Liver (tissue), 9 donors: ENCODE results near the gene SAA1. TPM values are rescaled to one million over a fixed set of nuclear protein-coding genes. Genes with fewer than 3 reads are reported as not detected.

Experiments
- DNase-seq: peaks from one replicate; pipeline ENCODE4 v3.0.0-alpha.2; 2017; ENCODE audit warnings: low spot score
- H3K27ac ChIP-seq, 2 donors: one replicate each; pipeline ENCODE4 v1.7.0; 2013; ENCODE audit warnings: inconsistent platforms in 2 of 2, low read length in 2 of 2, control low read depth in 1 of 2, low read depth in 1 of 2, mild to moderate bottlenecking in 1 of 2
- H3K27me3 ChIP-seq, 4 donors: one replicate each; pipeline versions ENCODE4 v1.6.1 to v1.7.0; 2013; ENCODE audit warnings: low read length in 3 of 4, inconsistent platforms in 1 of 4, mild to moderate bottlenecking in 1 of 4, moderate library complexity in 1 of 4; ENCODE audit not compliant: control insufficient read depth in 4 of 4, insufficient read depth in 4 of 4
- H3K36me3 ChIP-seq, 4 donors: one replicate each; pipeline versions ENCODE4 v1.6.1 to v1.7.0; 2013; ENCODE audit warnings: low read length in 3 of 4, mild to moderate bottlenecking in 3 of 4, low read depth in 1 of 4, moderate library complexity in 1 of 4; ENCODE audit not compliant: control insufficient read depth in 4 of 4, insufficient read depth in 3 of 4
- H3K4me1 ChIP-seq, 4 donors: one replicate each; pipeline versions ENCODE4 v1.6.1 to v1.7.0; 2013; ENCODE audit warnings: low read length in 3 of 4, mild to moderate bottlenecking in 3 of 4, moderate library complexity in 1 of 4; ENCODE audit not compliant: control insufficient read depth in 4 of 4, insufficient read depth in 4 of 4
- H3K4me3 ChIP-seq, 3 donors: one replicate each; pipeline versions ENCODE4 v1.6.1 to v1.7.0; 2013; ENCODE audit warnings: low read length in 3 of 3, control low read depth in 1 of 3, low read depth in 1 of 3, mild to moderate bottlenecking in 1 of 3
- H3K9ac ChIP-seq, 2 donors: one replicate each; pipeline ENCODE4 v1.7.0; 2013; ENCODE audit warnings: low read length in 2 of 2, mild to moderate bottlenecking in 2 of 2, moderate library complexity in 2 of 2, control low read depth in 1 of 2, low read depth in 1 of 2
- H3K9me3 ChIP-seq, 4 donors: one replicate each; pipeline versions ENCODE4 v1.6.1 to v1.7.0; 2013; ENCODE audit warnings: low read length in 3 of 4; ENCODE audit not compliant: control insufficient read depth in 4 of 4
- CTCF ChIP-seq: fragments of 150-350 bp; IDR thresholded peaks from 2 replicates; pipeline ENCODE4 v1.5.1; 2017; ENCODE audit warnings: improper control_type of control experiment, low read depth, low read length; ENCODE audit not compliant: missing input control
- FOXA1 ChIP-seq: IDR thresholded peaks from 2 replicates; pipeline ENCODE4 v1.6.1; 2016; ENCODE audit warnings: antibody characterized with exemption
- FOXA2 ChIP-seq: IDR thresholded peaks from 2 replicates; pipeline ENCODE4 v1.6.1; 2016; ENCODE audit warnings: antibody characterized with exemption
- GABPA ChIP-seq, 2 donors: IDR thresholded peaks in 1 of 2; conservative IDR thresholded peaks in 1 of 2; 2 replicates each; pipeline ENCODE4 v1.6.1; 2016; ENCODE audit warnings: antibody characterized with exemption in 2 of 2, mild to moderate bottlenecking in 1 of 2, moderate library complexity in 1 of 2
- HNF4A ChIP-seq, 2 donors: conservative IDR thresholded peaks; 2 replicates each; pipeline ENCODE4 v1.6.1; 2016; ENCODE audit warnings: antibody characterized with exemption in 2 of 2, mild to moderate bottlenecking in 2 of 2
- HNF4G ChIP-seq: IDR thresholded peaks from 2 replicates; pipeline ENCODE4 v1.6.1; 2016; ENCODE audit warnings: antibody characterized with exemption
- JUND ChIP-seq, 2 donors: IDR thresholded peaks; 2 replicates each; pipeline ENCODE4 v1.6.1; 2016; ENCODE audit warnings: antibody characterized with exemption in 2 of 2
- MAX ChIP-seq: IDR thresholded peaks from 2 replicates; pipeline ENCODE4 v1.6.1; 2016; ENCODE audit warnings: antibody characterized with exemption
- RXRA ChIP-seq, 2 donors: IDR thresholded peaks; 2 replicates each; pipeline ENCODE4 v1.6.1; 2017 to 2018; ENCODE audit warnings: antibody characterized with exemption in 2 of 2, mild to moderate bottlenecking in 1 of 2
- SP1 ChIP-seq: IDR thresholded peaks from 2 replicates; pipeline ENCODE4 v1.6.1; 2018; ENCODE audit warnings: antibody characterized with exemption, mild to moderate bottlenecking
- ZBTB33 ChIP-seq: IDR thresholded peaks from 2 replicates; pipeline ENCODE4 v1.6.1; 2016; ENCODE audit warnings: antibody characterized with exemption
- WGBS: extraction: QIAGEN DNeasy Blood & Tissue Kit; methylation state at CpG from one replicate; pipeline ENCODE4 v1.1.7; 2013; 5-methylcytosine and 5-hydroxymethylcytosine counted together
- polyA plus RNA-seq, 2 donors: library from polyadenylated mRNA; stranded (reverse) in 1 of 2; unstranded in 1 of 2; fragments of 200-250 nt in 1 of 2; fragments of >200 nt in 1 of 2; fragmentation: Nextera tagmentation in 1 of 2; extraction: Ambion mirVana in 1 of 2; gene quantifications; one replicate each; pipeline versions ENCODE4 v1.2.1 to v1.2.3, GENCODE V29; 2013 to 2015
- total RNA-seq, 2 donors: library from RNA; depleted of rRNA; stranded (reverse); fragments of >200 nt; gene quantifications; one replicate each; pipeline ENCODE4 v1.2.3, GENCODE V29; 2014
- donor health status: healthy.
- donor health status: healthy.
- donor health status: healthy.
- donor health status: healthy.
- donor health status: healthy.

SAA1 gene
- total and polyA plus RNA-seq, 4 donors: 20.4 to 33,277 (median 21,062) TPM

GRCh38 chr11:18294862-18295261 is 28.8 kb downstream of the SAA1 start:
- H3K4me1 ChIP-seq: no peaks in the 10 kb centered on the region
- peaks cover 25 to 74% (median 72%) of the 10 kb centered on the region in 4 donors for H3K36me3 ChIP-seq
- H3K27ac ChIP-seq: no peak overlapping the region
- H3K4me3 ChIP-seq: no peak overlapping the region
- H3K9me3 ChIP-seq: no peaks in the 10 kb centered on the region
- no peak for TF ChIP-seq MAX
- TF ChIP-seq GABPA (IDR thresholded peaks at IDR 0.05 in 1 of 2, conservative IDR thresholded peaks at IDR 0.05 in 1 of 2): no peak
- TF ChIP-seq FOXA1: no peak
- no peak for DNase-seq
- no peaks in the 10 kb centered on the region for H3K27me3 ChIP-seq
- WGBS: 96% methylated on average over 5 of the region's 5 CpGs
- no peak overlapping the region for H3K9ac ChIP-seq

- WGBS: 93% methylated on average over 2 of the region's 2 CpGs
- Histone ChIP-seq H3K27me3 (no peaks in the 10 kb centered on the region), H3K4me1 (no peaks in the 10 kb centered on the region), H3K9me3 (no peaks in the 10 kb centered on the region), H3K27ac (no peak overlapping the region), H3K9ac (no peak overlapping the region), H3K36me3 (peaks cover 24 to 74% (median 71%) of the 10 kb centered on the region in 4 donors), H3K4me3 (no peak overlapping the region)
- no peak for DNase-seq
- TF ChIP-seq HNF4A (conservative IDR thresholded peaks at IDR 0.05) (no peak), JUND (IDR thresholded peaks at IDR 0.05) (no peak), MAX (no peak), HNF4G (no peak), ZBTB33 (no peak), SP1 (no peak), RXRA (IDR thresholded peaks at IDR 0.05) (no peak), GABPA (IDR thresholded peaks at IDR 0.05 in 1 of 2, conservative IDR thresholded peaks at IDR 0.05 in 1 of 2) (no peak), FOXA2 (no peak)
Measured at GRCh38 chr11:18295316-18295715, 29.3 kb downstream of the SAA1 start.

GRCh38 chr11:18299721-18300120 is 33.7 kb downstream of the SAA1 start:
- Histone ChIP-seq H3K27me3 (no peaks in the 10 kb centered on the region), H3K27ac (no peak overlapping the region), H3K9me3 (no peaks in the 10 kb centered on the region), H3K9ac (no peak overlapping the region), H3K4me1 (peaks cover 0 to 5% (median 0%) of the 10 kb centered on the region in 4 donors), H3K4me3 (no peak overlapping the region), H3K36me3 (peaks cover 16 to 59% (median 57%) of the 10 kb centered on the region in 4 donors)
- no peak for TF ChIP-seq CTCF
- no peak for TF ChIP-seq JUND (IDR thresholded peaks at IDR 0.05)
- DNase-seq: no peak
